ENCODE results near the gene GREM2. TPM values are rescaled to one million over a fixed set of nuclear protein-coding genes. Genes with fewer than 3 reads are reported as not detected.

GREM2 gene
- total and polyA plus RNA-seq, 9 of the 15 experiments (the other 6 are each of a cell fraction or from before 2014, with no cell fraction given): 0.01 to 0.07 (median 0.05) TPM; not detected in 5

GRCh38 chr1:240499012-240499411 is 112.9 kb downstream of the GREM2 start (continued):
- TF ChIP-seq ZBTB9 (CRISPR knock-in tag; IDR thresholded peaks at IDR 0.05) (no peak), ZNF277 (CRISPR knock-in tag; IDR thresholded peaks at IDR 0.05; ENCODE audit: borderline replicate concordance) (no peak), ZNF586 (CRISPR knock-in tag; conservative IDR thresholded peaks at IDR 0.05) (no peak), FOXP4 (CRISPR knock-in tag; IDR thresholded peaks at IDR 0.05; ENCODE audit: borderline replicate concordance) (no peak), CBX8 (IDR thresholded peaks at IDR 0.05; ENCODE audit: borderline replicate concordance, extremely low read depth, low read depth, low read length, poor library complexity, severe bottlenecking) (no peak), MAFG (tag; conservative IDR thresholded peaks at IDR 0.05) (peak; percentile 98), CHD1 (IDR thresholded peaks at IDR 0.05; ENCODE audit: low read length) (no peak), FOS (IDR thresholded peaks at IDR 0.05; ENCODE audit: extremely low read depth, insufficient read length) (no peak), ARID1B (IDR thresholded peaks at IDR 0.05) (no peak), ZNF197 (CRISPR knock-in tag; IDR thresholded peaks at IDR 0.05; ENCODE audit: low read depth) (no peak), CREB3L1 (IDR thresholded peaks at IDR 0.05; ENCODE audit: borderline replicate concordance, low read depth) (no peak), CCAR2 (IDR thresholded peaks at IDR 0.05; ENCODE audit: low read depth, low read length) (no peak), PHF21A (IDR thresholded peaks at IDR 0.05; ENCODE audit: borderline replicate concordance, low read depth) (no peak), USF2 (CRISPR knock-in tag; IDR thresholded peaks at IDR 0.05) (no peak), PRPF4 (IDR thresholded peaks at IDR 0.05; ENCODE audit: insufficient read depth, low read depth, low read length, poor library complexity, severe bottlenecking) (no peak), ZNF57 (CRISPR knock-in tag; IDR thresholded peaks at IDR 0.05) (no peak), EP400 (IDR thresholded peaks at IDR 0.05) (no peak), JUND (IDR thresholded peaks at IDR 0.05; ENCODE audit: borderline replicate concordance, low read depth, low read length) (peak; percentile 31; the same call in 1 of the 2 replicates), JUND (tag; IDR thresholded peaks at IDR 0.05; ENCODE audit: borderline replicate concordance, low read depth, low read length) (no peak)
- TF ChIP-seq, protein P1, sequence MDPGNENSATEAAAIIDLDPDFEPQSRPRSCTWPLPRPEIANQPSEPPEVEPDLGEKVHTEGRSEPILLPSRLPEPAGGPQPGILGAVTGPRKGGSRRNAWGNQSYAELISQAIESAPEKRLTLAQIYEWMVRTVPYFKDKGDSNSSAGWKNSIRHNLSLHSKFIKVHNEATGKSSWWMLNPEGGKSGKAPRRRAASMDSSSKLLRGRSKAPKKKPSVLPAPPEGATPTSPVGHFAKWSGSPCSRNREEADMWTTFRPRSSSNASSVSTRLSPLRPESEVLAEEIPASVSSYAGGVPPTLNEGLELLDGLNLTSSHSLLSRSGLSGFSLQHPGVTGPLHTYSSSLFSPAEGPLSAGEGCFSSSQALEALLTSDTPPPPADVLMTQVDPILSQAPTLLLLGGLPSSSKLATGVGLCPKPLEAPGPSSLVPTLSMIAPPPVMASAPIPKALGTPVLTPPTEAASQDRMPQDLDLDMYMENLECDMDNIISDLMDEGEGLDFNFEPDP (CRISPR knock-in tag; IDR thresholded peaks at IDR 0.05): no peak

Data from K562 (cell line).